ENCODE results near the gene MAMDC4. TPM values are rescaled to one million over a fixed set of nuclear protein-coding genes. Genes with fewer than 3 reads are reported as not detected.

MAMDC4 gene
- total RNA-seq, 1 donor from 2014 or later, result 6.1 TPM

GRCh38 chr9:136849960-136850865 is 1.9 kb upstream of the MAMDC4 start:
- intact Hi-C loops (cut with micrococcal nuclease), result loop anchor here (1.0 to 10.0 kb wide), 7 partner anchors 16 to 315 kb away; partner anchors contain the start of genes EDF1, FBXW5, PAXX and RABL6
- TF ChIP-seq CTCF (IDR thresholded peaks at IDR 0.05), result no peak
- ATAC-seq (ENCODE audit: low read depth), result no peak
- ChIA-PET CTCF (no interaction called here), POLR2A (interaction anchor here (0.8 to 1.2 kb wide), 2 partner anchors 33 to 36 kb away, joined by 3 read pairs; partner anchors contain the start of gene TRAF2)
- no peak for DNase-seq
- Mint-ChIP-seq H3K4me3 (peak overlapping the region; percentile 95), H3K4me1 (peaks cover 26% of the 10 kb centered on the region), H3K27ac (no peak overlapping the region), H3K27me3 (peaks cover 6% of the 10 kb centered on the region), H3K9me3 (no peaks in the 10 kb centered on the region), H3K36me3 (ENCODE audit: low read depth) (no peaks in the 10 kb centered on the region)

GRCh38 chr9:136850866-136851775 is 1.0 kb upstream of the MAMDC4 start:
- intact Hi-C loops (cut with micrococcal nuclease), result no loop called here
- DNase-seq (no peak), ATAC-seq (ENCODE audit: low read depth) (no peak)
- H3K9me3 Mint-ChIP-seq, result no peaks in the 10 kb centered on the region
- no peak overlapping the region for H3K27ac Mint-ChIP-seq
- no peaks in the 10 kb centered on the region for H3K36me3 Mint-ChIP-seq (ENCODE audit: low read depth)
- peaks cover 6% of the 10 kb centered on the region for H3K27me3 Mint-ChIP-seq
- CTCF ChIA-PET, result no interaction called here
- peaks cover 25% of the 10 kb centered on the region for H3K4me1 Mint-ChIP-seq
- no peak for TF ChIP-seq CTCF (IDR thresholded peaks at IDR 0.05)
- POLR2A ChIA-PET, result interaction anchor here (1.2 kb wide), 1 partner anchor 32 kb away, joined by 3 read pairs; no protein-coding TSS in a partner anchor
- H3K4me3 Mint-ChIP-seq, result no peak overlapping the region

- intact Hi-C loops (cut with micrococcal nuclease), result no loop called here
- peaks cover 16% of the 10 kb centered on the region for H3K4me1 Mint-ChIP-seq
- H3K27me3 Mint-ChIP-seq, result peaks cover 2% of the 10 kb centered on the region
- no peak for DNase-seq
- ChIA-PET POLR2A (interaction anchor here (0.5 kb wide), 1 partner anchor 232 kb away, joined by 5 read pairs; no protein-coding TSS in a partner anchor), CTCF (no interaction called here)
- H3K36me3 Mint-ChIP-seq (ENCODE audit: low read depth), result no peaks in the 10 kb centered on the region
- no peak for ATAC-seq (ENCODE audit: low read depth)
- TF ChIP-seq CTCF (IDR thresholded peaks at IDR 0.05), result no peak
- no peak overlapping the region for H3K27ac Mint-ChIP-seq
- H3K9me3 Mint-ChIP-seq, result no peaks in the 10 kb centered on the region
- H3K4me3 Mint-ChIP-seq, result no peak overlapping the region
Observed at GRCh38 chr9:136852664-136853595, 784 bp downstream of the MAMDC4 start.

- Mint-ChIP-seq H3K9me3 (no peaks in the 10 kb centered on the region), H3K36me3 (ENCODE audit: low read depth) (no peaks in the 10 kb centered on the region), H3K4me1 (peaks cover 14% of the 10 kb centered on the region), H3K4me3 (no peak overlapping the region), H3K27me3 (no peaks in the 10 kb centered on the region), H3K27ac (no peak overlapping the region)
- no peak for TF ChIP-seq CTCF (IDR thresholded peaks at IDR 0.05)
- ATAC-seq (ENCODE audit: low read depth) (no peak), DNase-seq (no peak)
- ChIA-PET POLR2A (no interaction called here), CTCF (no interaction called here)
- intact Hi-C loops (cut with micrococcal nuclease), result no loop called here
Observed at GRCh38 chr9:136853596-136854112, 1.5 kb downstream of the MAMDC4 start.
